Measurements from ENCODE around the gene GRIN3B.

GRIN3B gene

DNA sequence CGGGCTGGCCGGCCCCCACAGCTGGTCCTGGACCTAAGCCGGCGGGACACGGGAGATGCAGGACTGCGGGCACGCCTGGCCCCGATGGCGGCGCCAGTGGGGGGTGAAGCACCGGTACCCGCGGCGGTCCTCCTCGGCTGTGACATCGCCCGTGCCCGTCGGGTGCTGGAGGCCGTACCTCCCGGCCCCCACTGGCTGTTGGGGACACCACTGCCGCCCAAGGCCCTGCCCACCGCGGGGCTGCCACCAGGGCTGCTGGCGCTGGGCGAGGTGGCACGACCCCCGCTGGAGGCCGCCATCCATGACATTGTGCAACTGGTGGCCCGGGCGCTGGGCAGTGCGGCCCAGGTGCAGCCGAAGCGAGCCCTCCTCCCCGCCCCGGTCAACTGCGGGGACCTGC, 3.1 kb downstream of the GRIN3B start:
- H3K4me3 ChIP-seq (ENCODE audit: low read length) = no peak overlapping the region
- no peak for DNase-seq (ENCODE audit: low read depth)
- TF ChIP-seq, protein P1, sequence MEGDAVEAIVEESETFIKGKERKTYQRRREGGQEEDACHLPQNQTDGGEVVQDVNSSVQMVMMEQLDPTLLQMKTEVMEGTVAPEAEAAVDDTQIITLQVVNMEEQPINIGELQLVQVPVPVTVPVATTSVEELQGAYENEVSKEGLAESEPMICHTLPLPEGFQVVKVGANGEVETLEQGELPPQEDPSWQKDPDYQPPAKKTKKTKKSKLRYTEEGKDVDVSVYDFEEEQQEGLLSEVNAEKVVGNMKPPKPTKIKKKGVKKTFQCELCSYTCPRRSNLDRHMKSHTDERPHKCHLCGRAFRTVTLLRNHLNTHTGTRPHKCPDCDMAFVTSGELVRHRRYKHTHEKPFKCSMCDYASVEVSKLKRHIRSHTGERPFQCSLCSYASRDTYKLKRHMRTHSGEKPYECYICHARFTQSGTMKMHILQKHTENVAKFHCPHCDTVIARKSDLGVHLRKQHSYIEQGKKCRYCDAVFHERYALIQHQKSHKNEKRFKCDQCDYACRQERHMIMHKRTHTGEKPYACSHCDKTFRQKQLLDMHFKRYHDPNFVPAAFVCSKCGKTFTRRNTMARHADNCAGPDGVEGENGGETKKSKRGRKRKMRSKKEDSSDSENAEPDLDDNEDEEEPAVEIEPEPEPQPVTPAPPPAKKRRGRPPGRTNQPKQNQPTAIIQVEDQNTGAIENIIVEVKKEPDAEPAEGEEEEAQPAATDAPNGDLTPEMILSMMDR (conservative IDR thresholded peaks at IDR 0.05; ENCODE audit: low read length) = no peak

DNA sequence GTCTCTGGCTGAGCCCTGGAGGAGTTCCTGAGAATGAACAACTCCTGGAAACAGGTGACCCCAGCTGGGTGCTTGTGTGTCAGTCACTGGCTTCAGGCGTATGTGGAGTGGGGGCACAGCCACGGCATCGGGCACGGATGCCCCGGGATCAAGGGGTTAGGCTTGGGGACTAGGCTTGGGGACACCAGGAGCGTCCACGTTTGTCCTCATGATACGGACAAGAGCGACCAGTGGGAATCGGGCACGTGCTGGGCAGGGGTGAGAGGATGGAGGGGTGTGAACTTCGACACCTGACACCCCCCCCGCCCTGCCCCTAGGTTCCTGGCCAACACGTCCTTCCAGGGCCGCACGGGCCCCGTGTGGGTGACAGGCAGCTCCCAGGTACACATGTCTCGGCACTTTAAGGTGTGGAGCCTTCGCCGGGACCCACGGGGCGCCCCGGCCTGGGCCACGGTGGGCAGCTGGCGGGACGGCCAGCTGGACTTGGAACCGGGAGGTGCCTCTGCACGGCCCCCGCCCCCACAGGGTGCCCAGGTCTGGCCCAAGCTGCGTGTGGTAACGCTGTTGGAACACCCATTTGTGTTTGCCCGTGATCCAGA, 4.1 kb downstream of the GRIN3B start:
- H3K4me3 ChIP-seq (ENCODE audit: low read length) = no peak overlapping the region
- TF ChIP-seq, protein P1 (conservative IDR thresholded peaks at IDR 0.05; ENCODE audit: low read length) = no peak
- no peak for DNase-seq (ENCODE audit: low read depth)

DNA sequence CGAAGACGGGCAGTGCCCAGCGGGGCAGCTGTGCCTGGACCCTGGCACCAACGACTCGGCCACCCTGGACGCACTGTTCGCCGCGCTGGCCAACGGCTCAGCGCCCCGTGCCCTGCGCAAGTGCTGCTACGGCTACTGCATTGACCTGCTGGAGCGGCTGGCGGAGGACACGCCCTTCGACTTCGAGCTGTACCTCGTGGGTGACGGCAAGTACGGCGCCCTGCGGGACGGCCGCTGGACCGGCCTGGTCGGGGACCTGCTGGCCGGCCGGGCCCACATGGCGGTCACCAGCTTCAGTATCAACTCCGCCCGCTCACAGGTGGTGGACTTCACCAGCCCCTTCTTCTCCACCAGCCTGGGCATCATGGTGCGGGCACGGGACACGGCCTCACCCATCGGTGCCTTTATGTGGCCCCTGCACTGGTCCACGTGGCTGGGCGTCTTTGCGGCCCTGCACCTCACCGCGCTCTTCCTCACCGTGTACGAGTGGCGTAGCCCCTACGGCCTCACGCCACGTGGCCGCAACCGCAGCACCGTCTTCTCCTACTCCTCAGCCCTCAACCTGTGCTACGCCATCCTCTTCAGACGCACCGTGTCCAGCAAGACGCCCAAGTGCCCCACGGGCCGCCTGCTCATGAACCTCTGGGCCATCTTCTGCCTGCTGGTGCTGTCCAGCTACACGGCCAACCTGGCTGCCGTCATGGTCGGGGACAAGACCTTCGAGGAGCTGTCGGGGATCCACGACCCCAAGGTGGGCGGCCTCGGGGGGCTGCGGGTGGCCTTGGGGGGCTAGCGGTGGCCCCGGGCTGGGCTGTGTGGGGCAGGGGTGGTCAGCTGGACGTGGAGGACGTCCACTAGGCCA, 4.8 kb downstream of the GRIN3B start:
- DNase-seq (ENCODE audit: low read depth) = no peak
- H3K4me3 ChIP-seq (ENCODE audit: low read length) = no peak overlapping the region
- TF ChIP-seq, protein P1 (conservative IDR thresholded peaks at IDR 0.05; ENCODE audit: low read length) = no peak

DNA sequence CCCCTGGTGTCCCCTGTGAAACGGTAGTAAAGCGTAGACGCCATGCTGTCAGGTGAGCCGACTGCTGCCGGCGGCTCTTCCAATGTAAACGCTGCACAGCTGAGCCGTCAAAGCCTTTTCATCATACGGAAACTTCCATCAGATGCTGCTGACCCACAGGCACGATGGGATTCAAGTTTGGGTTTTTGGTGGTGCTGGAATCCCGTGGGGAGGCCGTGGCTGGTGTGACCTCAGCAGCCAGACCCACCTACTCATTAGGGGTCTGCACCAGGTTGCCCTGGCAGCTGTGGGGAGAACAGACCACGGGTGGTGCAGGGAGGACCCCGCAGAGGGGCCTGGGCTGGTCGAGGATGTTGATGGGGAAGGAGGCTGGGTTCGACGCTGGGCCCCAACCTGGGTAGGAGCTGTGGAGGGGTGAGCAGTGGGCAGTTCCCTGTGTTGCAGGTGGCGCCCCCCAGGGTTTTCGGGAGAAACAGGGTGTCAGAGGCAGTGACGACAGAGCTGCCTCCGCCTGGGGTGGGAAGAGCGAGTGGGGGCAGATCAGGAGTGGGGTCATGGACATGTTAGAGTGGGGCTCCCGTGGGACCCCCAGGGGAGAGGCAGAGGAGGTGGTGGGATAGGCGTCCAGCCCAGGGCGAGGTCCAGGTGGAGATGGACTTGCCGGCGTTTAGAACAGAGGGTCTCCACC, 6.6 kb downstream of the GRIN3B start:
- TF ChIP-seq, protein P1 (conservative IDR thresholded peaks at IDR 0.05; ENCODE audit: low read length) = no peak
- no peak for DNase-seq (ENCODE audit: low read depth)
- H3K4me3 ChIP-seq (ENCODE audit: low read length) = no peak overlapping the region

DNA sequence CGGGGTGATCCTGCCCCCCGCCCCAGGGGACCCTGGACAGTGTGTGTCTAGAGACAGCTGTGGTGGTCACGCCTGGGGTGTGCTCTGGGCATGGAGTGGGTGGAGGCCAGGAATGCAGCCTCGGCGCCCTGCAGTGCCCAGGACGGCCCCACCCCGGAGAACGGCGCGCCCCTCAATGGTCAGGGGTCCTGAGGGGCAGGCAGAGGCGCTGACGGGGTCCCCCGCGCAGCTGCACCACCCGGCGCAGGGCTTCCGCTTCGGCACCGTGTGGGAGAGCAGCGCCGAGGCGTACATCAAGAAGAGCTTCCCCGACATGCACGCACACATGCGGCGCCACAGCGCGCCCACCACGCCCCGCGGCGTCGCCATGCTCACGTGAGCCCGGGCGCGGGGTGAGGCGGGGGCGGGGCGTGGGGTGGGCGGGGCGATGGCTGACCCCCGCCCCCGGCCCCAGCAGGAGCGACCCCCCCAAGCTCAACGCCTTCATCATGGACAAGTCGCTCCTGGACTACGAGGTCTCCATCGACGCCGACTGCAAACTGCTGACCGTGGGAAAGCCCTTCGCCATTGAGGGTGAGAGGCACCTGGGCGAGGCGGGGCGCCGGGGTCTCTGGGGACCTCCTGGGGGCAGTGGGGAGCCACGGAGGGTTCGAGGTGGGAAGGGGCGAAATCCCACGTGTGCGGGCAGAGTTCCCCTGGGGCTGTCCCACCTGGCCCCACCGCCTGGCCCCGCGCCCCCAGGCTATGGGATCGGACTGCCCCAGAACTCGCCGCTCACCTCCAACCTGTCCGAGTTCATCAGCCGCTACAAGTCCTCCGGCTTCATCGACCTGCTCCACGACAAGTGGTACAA, 7.4 kb downstream of the GRIN3B start:
- TF ChIP-seq, protein P1 (conservative IDR thresholded peaks at IDR 0.05; ENCODE audit: low read length) = no peak
- H3K4me3 ChIP-seq (ENCODE audit: low read length) = no peak overlapping the region
- DNase-seq (ENCODE audit: low read depth) = no peak

DNA sequence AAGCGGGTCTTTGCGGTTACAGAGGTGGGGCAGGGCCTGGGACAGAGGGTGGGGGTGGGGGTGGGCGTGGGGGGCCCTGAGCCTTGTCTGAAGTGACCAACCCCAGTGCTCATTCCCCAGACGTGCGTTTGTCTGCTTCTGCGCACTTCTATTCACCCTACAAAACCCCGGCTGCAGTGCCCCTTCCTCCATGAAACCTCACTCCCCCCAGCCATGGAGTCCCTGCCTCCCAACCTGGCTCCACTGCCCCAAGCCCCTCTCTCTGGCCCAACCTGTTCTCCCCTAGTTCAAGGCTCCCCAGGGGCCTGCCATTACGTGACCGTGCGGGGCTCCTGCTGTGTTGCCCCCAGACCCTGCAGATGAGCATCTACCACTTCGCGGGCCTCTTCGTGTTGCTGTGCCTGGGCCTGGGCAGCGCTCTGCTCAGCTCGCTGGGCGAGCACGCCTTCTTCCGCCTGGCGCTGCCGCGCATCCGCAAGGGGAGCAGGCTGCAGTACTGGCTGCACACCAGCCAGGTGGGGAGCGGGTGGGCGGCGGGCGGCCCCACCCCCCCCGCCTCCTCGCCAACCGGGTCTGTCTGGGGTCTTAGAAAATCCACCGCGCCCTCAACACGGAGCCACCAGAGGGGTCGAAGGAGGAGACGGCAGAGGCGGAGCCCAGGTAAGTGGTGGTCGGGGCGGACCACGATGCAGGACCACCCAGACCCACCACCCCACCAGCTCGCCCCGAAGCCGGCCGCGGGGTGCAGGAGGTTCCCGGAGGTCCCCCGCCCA, 8.2 kb downstream of the GRIN3B start:
- no peak overlapping the region for H3K4me3 ChIP-seq (ENCODE audit: low read length)
- TF ChIP-seq, protein P1 (conservative IDR thresholded peaks at IDR 0.05; ENCODE audit: low read length) = no peak
- DNase-seq (ENCODE audit: low read depth) = no peak
